ENCODE data around the gene MVD.

- TF ChIP-seq POLR2A (IDR thresholded peaks at IDR 0.05) (no peak), CTCF (IDR thresholded peaks at IDR 0.05) (no peak), POLR2AphosphoS5 (IDR thresholded peaks at IDR 0.05) (no peak), EP300 (IDR thresholded peaks at IDR 0.05) (no peak)
Observed at GRCh38 chr16:88665570-88665969, 2.7 kb upstream of the MVD start.
